GM12864 (cell line): ENCODE results near the gene ZNF750.

ENCODE experiments used
- DNase-seq: peaks from one replicate; pipeline ENCODE4 v3.0.0-alpha.2; 2011; ENCODE audit warnings: low read depth
- H3K4me3 ChIP-seq: 2 replicates; pipeline ENCODE4 v1.5.1; 2011; ENCODE audit warnings: mild to moderate bottlenecking, low read depth, low read length, control low read depth
- TF ChIP-seq, protein P1 (sequence below): IDR thresholded peaks from 2 replicates; pipeline ENCODE4 v1.5.1; 2011; ENCODE audit warnings: low read depth, mild to moderate bottlenecking, moderate library complexity, low read length, control low read depth, inconsistent platforms; ENCODE audit errors: missing control alignments

Gene ZNF750

DNA sequence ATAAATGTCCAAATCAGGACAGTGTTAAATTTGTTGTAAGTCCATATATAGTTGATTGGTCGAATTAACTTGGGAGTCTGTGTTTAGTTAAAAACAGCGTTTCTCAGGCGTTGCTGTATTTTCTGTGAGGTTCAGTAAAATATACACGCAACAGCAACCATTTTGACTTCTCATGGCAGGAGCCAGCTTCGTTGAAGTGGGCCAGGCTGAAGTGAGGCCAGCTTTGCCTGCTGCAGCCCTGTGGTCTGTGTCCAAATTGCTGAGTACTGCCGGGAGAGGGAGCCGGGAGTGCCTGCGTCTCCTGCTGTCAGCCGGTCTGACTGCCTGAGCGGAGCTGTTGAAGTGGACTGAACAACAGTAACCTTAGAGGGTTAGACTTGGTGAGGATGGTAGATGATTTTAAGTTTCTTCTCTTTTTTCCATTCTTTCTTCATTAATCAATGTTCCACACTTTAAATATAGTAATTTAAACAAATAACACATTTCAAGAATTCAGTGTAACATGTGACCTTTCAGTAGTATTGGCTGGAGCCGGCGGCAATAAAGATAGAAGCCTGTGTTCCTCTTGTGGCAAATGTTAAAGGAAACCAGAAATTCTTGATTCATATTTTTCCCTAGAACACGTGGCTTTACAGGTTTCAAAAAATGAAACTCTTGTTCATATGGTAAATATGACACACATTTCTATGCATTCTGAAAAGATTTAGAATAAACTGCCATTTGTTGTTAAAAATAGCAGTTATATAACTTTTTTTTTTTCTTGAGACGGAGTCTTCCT, 37.0 kb upstream of the ZNF750 start:
- DNase-seq, result no peak
- TF ChIP-seq, protein P1, sequence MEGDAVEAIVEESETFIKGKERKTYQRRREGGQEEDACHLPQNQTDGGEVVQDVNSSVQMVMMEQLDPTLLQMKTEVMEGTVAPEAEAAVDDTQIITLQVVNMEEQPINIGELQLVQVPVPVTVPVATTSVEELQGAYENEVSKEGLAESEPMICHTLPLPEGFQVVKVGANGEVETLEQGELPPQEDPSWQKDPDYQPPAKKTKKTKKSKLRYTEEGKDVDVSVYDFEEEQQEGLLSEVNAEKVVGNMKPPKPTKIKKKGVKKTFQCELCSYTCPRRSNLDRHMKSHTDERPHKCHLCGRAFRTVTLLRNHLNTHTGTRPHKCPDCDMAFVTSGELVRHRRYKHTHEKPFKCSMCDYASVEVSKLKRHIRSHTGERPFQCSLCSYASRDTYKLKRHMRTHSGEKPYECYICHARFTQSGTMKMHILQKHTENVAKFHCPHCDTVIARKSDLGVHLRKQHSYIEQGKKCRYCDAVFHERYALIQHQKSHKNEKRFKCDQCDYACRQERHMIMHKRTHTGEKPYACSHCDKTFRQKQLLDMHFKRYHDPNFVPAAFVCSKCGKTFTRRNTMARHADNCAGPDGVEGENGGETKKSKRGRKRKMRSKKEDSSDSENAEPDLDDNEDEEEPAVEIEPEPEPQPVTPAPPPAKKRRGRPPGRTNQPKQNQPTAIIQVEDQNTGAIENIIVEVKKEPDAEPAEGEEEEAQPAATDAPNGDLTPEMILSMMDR, result no peak
- H3K4me3 ChIP-seq, result no peak overlapping the region

DNA sequence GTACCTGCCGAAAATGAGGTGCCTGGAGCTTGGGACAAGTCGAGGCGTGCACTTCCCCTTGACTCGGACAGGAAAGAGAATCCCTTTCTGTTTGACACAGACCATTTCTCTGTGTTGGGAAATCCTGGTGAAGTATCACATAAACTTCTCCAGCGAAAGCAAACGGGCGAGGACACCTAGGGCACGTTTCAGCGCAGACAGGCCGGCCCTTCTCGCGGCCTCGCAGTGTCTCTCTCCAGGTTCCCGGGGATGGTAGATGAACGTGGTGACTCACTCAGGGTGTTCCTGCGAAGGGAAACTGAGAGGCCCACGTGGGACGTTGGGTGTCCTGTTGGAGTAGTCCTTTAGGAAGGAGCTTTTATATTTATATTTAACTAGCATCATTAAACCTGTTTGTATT, 36.3 kb upstream of the ZNF750 start:
- no peak for DNase-seq
- no peak overlapping the region for H3K4me3 ChIP-seq
- TF ChIP-seq, protein P1, result no peak

- TF ChIP-seq, protein P1, result no peak
- H3K4me3 ChIP-seq, result no peak overlapping the region
- DNase-seq, result no peak
Observed at GRCh38 chr17:82875407-82875856, 35.6 kb upstream of the ZNF750 start.

GRCh38 chr17:82874011-82874835, 34.4 kb upstream of the ZNF750 start:
- H3K4me3 ChIP-seq, result no peak overlapping the region
- TF ChIP-seq, protein P1, result no peak
- DNase-seq, result no peak

DNA sequence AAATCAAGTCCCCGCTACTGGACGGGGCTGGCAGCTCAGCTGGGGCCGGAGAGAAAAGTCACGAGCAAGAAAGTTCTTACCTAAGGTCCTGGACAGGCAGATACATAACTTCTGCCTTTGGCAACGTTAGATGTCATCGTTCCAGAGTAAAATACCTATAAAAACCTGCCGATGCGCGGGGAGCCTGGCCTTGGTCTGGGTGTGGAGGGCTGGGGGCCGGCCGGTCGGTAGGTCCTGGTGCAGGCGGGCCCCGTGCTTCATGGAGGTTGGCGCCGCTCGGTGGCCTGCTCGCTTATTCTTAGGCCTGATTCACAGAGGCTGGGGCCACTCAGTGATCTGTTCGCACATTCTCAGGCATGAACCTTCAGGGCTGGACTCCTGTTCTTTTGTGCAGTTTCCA, 33.7 kb upstream of the ZNF750 start:
- TF ChIP-seq, protein P1, result no peak
- no peak overlapping the region for H3K4me3 ChIP-seq
- no peak for DNase-seq

DNA sequence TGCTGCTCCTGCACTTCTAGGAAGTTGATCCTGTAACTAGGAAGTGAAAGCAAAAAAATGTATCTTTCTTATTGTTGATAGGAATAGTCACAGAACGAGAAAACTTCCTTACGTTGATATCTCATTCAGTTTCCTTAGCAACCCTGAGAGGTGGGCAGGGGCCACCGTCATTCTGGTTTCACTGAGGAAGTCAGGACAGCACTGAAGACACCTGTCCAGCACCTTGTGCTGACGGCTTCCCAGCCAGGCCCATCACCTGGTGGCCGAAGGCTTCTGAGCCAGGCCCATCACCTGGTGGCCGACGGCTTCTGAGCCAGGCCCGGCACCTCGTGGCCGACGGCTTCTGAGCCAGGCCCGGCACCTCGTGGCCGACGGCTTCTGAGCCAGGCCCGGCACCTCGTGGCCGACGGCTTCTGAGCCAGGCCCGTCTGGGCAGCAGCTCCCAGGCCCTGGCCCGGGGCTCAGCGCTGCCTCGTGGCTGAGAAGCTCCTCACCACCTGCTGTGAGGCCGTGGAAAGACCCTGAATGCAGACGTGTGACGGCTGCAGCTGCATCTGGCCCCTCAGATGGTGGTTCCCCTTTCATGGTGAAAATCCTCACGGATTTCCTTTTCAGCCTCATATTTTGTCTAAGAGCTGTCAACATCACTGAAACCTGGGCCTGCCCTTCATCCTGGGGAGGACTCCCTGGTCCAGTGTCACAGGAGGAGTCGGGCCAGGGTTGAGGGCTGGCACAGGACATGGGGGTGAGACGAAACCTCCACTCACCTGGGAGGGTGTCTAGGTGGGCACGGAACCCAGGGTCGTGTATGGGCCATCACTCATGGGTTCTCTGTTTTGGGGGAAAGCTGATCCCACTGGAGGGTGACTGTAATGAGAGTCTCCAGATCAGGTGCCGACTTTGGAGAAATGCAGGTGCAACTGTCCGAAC, 33.0 kb upstream of the ZNF750 start:
- no peak for DNase-seq
- TF ChIP-seq, protein P1, result no peak
- H3K4me3 ChIP-seq, result no peak overlapping the region
